Pancreas (tissue), 10 donors: ENCODE results near the gene ALDH1L2. TPM values are rescaled to one million over a fixed set of nuclear protein-coding genes. Genes with fewer than 3 reads are reported as not detected.

Source experiments
- ATAC-seq, 4 donors: fragments of 200-7000 bp; cut with Tn5 transposase; one replicate each; pipeline versions ENCODE4 v1.8.0 to v1.9.1; 2020; ENCODE audit warnings: mild to moderate bottlenecking in 4 of 4, moderate library complexity in 4 of 4
- DNase-seq, 6 donors: peaks; one replicate each; pipeline ENCODE4 v3.0.0-alpha.2; 2020
- FAIRE-seq: peaks from 2 replicates; lab custom pipeline; 2012; peaks lifted over from hg19 to GRCh38; lab: Jason Lieb, UNC
- H3K27ac ChIP-seq, 4 donors: fragments of 200-600 bp; sonication (generic); 1 replicate in 3 of 4; 2 replicates in 1 of 4; pipeline versions ENCODE4 v1.5.0 to v1.8.0; 2020
- H3K27me3 ChIP-seq, 4 donors: fragments of 200-600 bp; one replicate each; pipeline ENCODE4 v1.8.0; 2021
- H3K36me3 ChIP-seq, 3 donors: fragments of 200-600 bp; sonication (generic) in 1 of 3; one replicate each; pipeline versions ENCODE4 v1.5.0 to v1.8.0; 2020 to 2021
- H3K4me1 ChIP-seq, 3 donors: fragments of 200-600 bp; one replicate each; pipeline ENCODE4 v1.8.0; 2021
- H3K4me3 ChIP-seq, 4 donors: fragments of 200-600 bp; sonication (generic) in 2 of 4; one replicate each; pipeline versions ENCODE4 v1.5.0 to v1.8.0; 2020 to 2021
- H3K9me3 ChIP-seq, 4 donors: fragments of 200-600 bp; one replicate each; pipeline ENCODE4 v1.8.0; 2021
- WGBS, 2 donors: extraction: QIAGEN DNeasy Blood & Tissue Kit; methylation state at CpG; one replicate each; pipeline ENCODE4 v1.1.7; 2013; 5-methylcytosine and 5-hydroxymethylcytosine counted together
- intact Hi-C, 3 donors: fragments of 100-400 bp; cut with DNase I; formaldehyde crosslinking; loops; one replicate each; pipeline versions ENCODE4 v1.11.1 to v1.14.2; 2022
- polyA plus RNA-seq, 2 donors: library from polyadenylated mRNA; stranded (reverse); fragments of 200-250 nt; gene quantifications; one replicate each; pipeline ENCODE4 v1.2.3, GENCODE V29; 2013
- total RNA-seq, 6 donors: library from RNA; stranded (reverse); fragmentation: NEBNext Ultra II Directional in 4 of 6; extraction: Animal tissue kit (Norgen Biotek cat#: 25700) in 4 of 6; gene quantifications; one replicate each; pipeline versions ENCODE4 v1.2.1 to v1.2.4, GENCODE V29; 2021 to 2023
- TF ChIP-seq, protein P1 (sequence below), 4 donors: fragments of 200-600 bp; sonication (generic) in 3 of 4; IDR thresholded peaks; one replicate each; pipeline versions ENCODE4 v1.5.0 to v1.8.0; 2021; ENCODE audit warnings: antibody characterized with exemption in 4 of 4
- donor health status: healthy with polysubstance abuse.
- donor health status: DM: no; HTN: no; CAD: no; lungs with moderate emphysema.
- donor health status: DM: no; HTN: no; CAD: no.
- donor health status: control.
- donor health status: control.
- donor health status: Bipolar disorder and iron deficiency.
- donor health status: DM: yes; HTN: yes; CAD: no.
- donor health status: DM: no; HTN: no; CAD: no.
- donor health status: DM: no; HTN: no; CAD: no.
- donor health status: DM: yes; HTN: yes; CAD: no.

ALDH1L2 gene
- total and polyA plus RNA-seq, 8 donors = 6.0 to 90.9 (median 33.1) TPM

DNA sequence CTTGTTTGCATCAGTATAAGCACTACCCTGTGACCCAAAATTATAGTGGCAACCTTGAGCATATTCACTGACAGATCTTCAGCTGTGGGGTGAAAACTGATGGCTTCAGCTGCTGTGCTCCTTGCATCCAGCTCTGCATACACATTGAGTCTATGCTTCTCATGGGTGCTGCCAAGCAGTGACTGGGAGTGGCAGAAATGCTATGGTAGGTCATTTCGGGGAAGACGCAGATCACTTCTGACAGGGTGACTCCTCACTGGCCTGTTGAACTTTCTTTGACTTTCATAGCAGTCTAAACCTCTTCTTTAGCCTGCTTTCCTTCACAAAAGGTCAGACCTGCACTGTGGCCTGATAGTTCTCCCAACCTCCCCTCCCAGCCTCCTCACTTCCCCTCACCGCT is 5.6 kb upstream of the ALDH1L2 start:
- DNase-seq (no peak), FAIRE-seq (no peak), ATAC-seq (no peak)
- Histone ChIP-seq H3K27ac (no peak overlapping the region), H3K4me1 (no peaks in the 10 kb centered on the region), H3K9me3 (no peaks in the 10 kb centered on the region), H3K36me3 (no peaks in the 10 kb centered on the region), H3K4me3 (no peak overlapping the region), H3K27me3 (no peaks in the 10 kb centered on the region)
- intact Hi-C loops = no loop called here
- WGBS, 2 donors = 88 to 97% methylated on average over 3 of the region's 3 CpGs
- TF ChIP-seq, protein P1, sequence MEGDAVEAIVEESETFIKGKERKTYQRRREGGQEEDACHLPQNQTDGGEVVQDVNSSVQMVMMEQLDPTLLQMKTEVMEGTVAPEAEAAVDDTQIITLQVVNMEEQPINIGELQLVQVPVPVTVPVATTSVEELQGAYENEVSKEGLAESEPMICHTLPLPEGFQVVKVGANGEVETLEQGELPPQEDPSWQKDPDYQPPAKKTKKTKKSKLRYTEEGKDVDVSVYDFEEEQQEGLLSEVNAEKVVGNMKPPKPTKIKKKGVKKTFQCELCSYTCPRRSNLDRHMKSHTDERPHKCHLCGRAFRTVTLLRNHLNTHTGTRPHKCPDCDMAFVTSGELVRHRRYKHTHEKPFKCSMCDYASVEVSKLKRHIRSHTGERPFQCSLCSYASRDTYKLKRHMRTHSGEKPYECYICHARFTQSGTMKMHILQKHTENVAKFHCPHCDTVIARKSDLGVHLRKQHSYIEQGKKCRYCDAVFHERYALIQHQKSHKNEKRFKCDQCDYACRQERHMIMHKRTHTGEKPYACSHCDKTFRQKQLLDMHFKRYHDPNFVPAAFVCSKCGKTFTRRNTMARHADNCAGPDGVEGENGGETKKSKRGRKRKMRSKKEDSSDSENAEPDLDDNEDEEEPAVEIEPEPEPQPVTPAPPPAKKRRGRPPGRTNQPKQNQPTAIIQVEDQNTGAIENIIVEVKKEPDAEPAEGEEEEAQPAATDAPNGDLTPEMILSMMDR (IDR thresholded peaks at IDR 0.05) = no peak

- H3K9me3 ChIP-seq = no peaks in the 10 kb centered on the region
- H3K4me3 ChIP-seq = no peak overlapping the region
- TF ChIP-seq, protein P1 (IDR thresholded peaks at IDR 0.05) = no peak
- peaks cover 0 to 11% (median 0%) of the 10 kb centered on the region in 3 donors for H3K4me1 ChIP-seq
- H3K36me3 ChIP-seq = no peaks in the 10 kb centered on the region
- DNase-seq (no peak), ATAC-seq (no peak), FAIRE-seq (no peak)
- 53 to 55% methylated on average over 6 of the region's 6 CpGs for WGBS, 2 donors
- H3K27me3 ChIP-seq = no peaks in the 10 kb centered on the region
- intact Hi-C loops = no loop called here
- H3K27ac ChIP-seq = no peak overlapping the region
Observed at GRCh38 chr12:105085501-105085900, 1.2 kb upstream of the ALDH1L2 start.

- FAIRE-seq = no peak
- H3K9me3 ChIP-seq = no peaks in the 10 kb centered on the region
Observed at GRCh38 chr12:105083551-105084105, 630 bp downstream of the ALDH1L2 start.

GRCh38 chr12:105083031-105083430 is 1.2 kb downstream of the ALDH1L2 start:
- no peak for FAIRE-seq
- Histone ChIP-seq H3K27me3 (no peaks in the 10 kb centered on the region), H3K4me1 (peaks cover 0 to 11% (median 0%) of the 10 kb centered on the region in 3 donors), H3K9me3 (no peaks in the 10 kb centered on the region), H3K36me3 (no peaks in the 10 kb centered on the region), H3K4me3 (peak overlapping the region in 3 of 4 donors; percentile 63 to 80 (median 72)), H3K27ac (peak overlapping the region; percentile 67 to 71 (median 70))
- WGBS, 2 donors = 32 to 35% methylated on average over 5 of the region's 5 CpGs
- ATAC-seq = peak in 3 of 4 donors; percentile 4 to 10 (median 5)
- intact Hi-C loops = no loop called here
- peak in 3 of 6 donors; percentile 15 to 36 (median 29) for DNase-seq
- TF ChIP-seq, protein P1 (IDR thresholded peaks at IDR 0.05) = no peak

More at GRCh38 chr12:105083551-105084105, 630 bp downstream of the ALDH1L2 start:
- no peaks in the 10 kb centered on the region for H3K36me3 ChIP-seq
- TF ChIP-seq, protein P1 (IDR thresholded peaks at IDR 0.05) = no peak
- 10 to 16% methylated on average over 18 of the region's 18 CpGs for WGBS, 2 donors
- H3K4me1 ChIP-seq = peaks cover 0 to 11% (median 0%) of the 10 kb centered on the region in 3 donors
- H3K4me3 ChIP-seq = peak overlapping the region; percentile 44 to 80 (median 68)
- H3K27me3 ChIP-seq = no peaks in the 10 kb centered on the region
- peak overlapping the region; percentile 67 to 71 (median 70) for H3K27ac ChIP-seq
- intact Hi-C loops = no loop called here
- ATAC-seq = peak; percentile 50 to 71 (median 62)
- peak; percentile 49 to 79 (median 67) for DNase-seq
